ENCODE measurements around the gene CTNND2. TPM values are rescaled to one million over a fixed set of nuclear protein-coding genes. Genes with fewer than 3 reads are reported as not detected.

Gene CTNND2
- total RNA-seq, 4 donors from 2014 or later: 0.22 to 2.8 (median 0.39) TPM

GRCh38 chr5:11355491-11355890 is 548.8 kb downstream of the CTNND2 start:
- no peak overlapping the region for H3K27ac ChIP-seq
- H3K9me3 ChIP-seq: no peaks in the 10 kb centered on the region
- no peaks in the 10 kb centered on the region for H3K36me3 ChIP-seq
- no peaks in the 10 kb centered on the region for H3K27me3 ChIP-seq
- no peak for DNase-seq
- TF ChIP-seq POLR2A (IDR thresholded peaks at IDR 0.05) (no peak), CTCF (IDR thresholded peaks at IDR 0.05) (no peak)
- peaks cover 0 to 4% of the 10 kb centered on the region in 2 donors for H3K4me1 ChIP-seq
- intact Hi-C loops (cut with DNase I): no loop called here
- no peak overlapping the region for H3K4me3 ChIP-seq (replicated peaks in 1 of 3)

GRCh38 chr5:11346336-11346735 is 557.9 kb downstream of the CTNND2 start:
- 62 to 76% methylated on average over 16 of the region's 16 CpGs for WGBS, 2 donors
- Histone ChIP-seq H3K9me3 (no peaks in the 10 kb centered on the region), H3K27me3 (no peaks in the 10 kb centered on the region), H3K4me1 (peaks cover 0 to 3% of the 10 kb centered on the region in 2 donors), H3K36me3 (no peaks in the 10 kb centered on the region), H3K4me3 (replicated peaks in 1 of 3) (no peak overlapping the region), H3K27ac (no peak overlapping the region)
- DNase-seq: no peak
- TF ChIP-seq POLR2A (IDR thresholded peaks at IDR 0.05): no peak
- TF ChIP-seq CTCF (IDR thresholded peaks at IDR 0.05): no peak
- intact Hi-C loops (cut with DNase I): no loop called here

GRCh38 chr5:11335881-11336760 is 568.1 kb downstream of the CTNND2 start:
- no peak for TF ChIP-seq CTCF (IDR thresholded peaks at IDR 0.05)
- no peak for TF ChIP-seq POLR2A (IDR thresholded peaks at IDR 0.05)
- Histone ChIP-seq H3K9me3 (no peaks in the 10 kb centered on the region), H3K27ac (no peak overlapping the region), H3K4me1 (no peaks in the 10 kb centered on the region), H3K4me3 (replicated peaks in 1 of 3) (no peak overlapping the region), H3K36me3 (no peaks in the 10 kb centered on the region), H3K27me3 (no peaks in the 10 kb centered on the region)
- intact Hi-C loops (cut with DNase I): no loop called here
- DNase-seq: no peak
- WGBS, 2 donors: 70 to 75% methylated on average over 3 of the region's 3 CpGs

GRCh38 chr5:11334404-11334803 is 569.8 kb downstream of the CTNND2 start:
- H3K36me3 ChIP-seq: no peaks in the 10 kb centered on the region
- H3K27me3 ChIP-seq: no peaks in the 10 kb centered on the region
- 86 to 92% methylated on average over 3 of the region's 3 CpGs for WGBS, 2 donors
- H3K4me3 ChIP-seq (replicated peaks in 1 of 3): no peak overlapping the region
- H3K9me3 ChIP-seq: no peaks in the 10 kb centered on the region
- H3K4me1 ChIP-seq: no peaks in the 10 kb centered on the region
- intact Hi-C loops (cut with DNase I): no loop called here
- TF ChIP-seq CTCF (IDR thresholded peaks at IDR 0.05) (no peak), POLR2A (IDR thresholded peaks at IDR 0.05) (no peak)
- no peak for DNase-seq
- no peak overlapping the region for H3K27ac ChIP-seq

- WGBS, 2 donors: 81% methylated on average over 5 of the region's 5 CpGs
- intact Hi-C loops (cut with DNase I): no loop called here
- no peak for DNase-seq
Measured at GRCh38 chr5:11329679-11330078, 574.6 kb downstream of the CTNND2 start.

More at GRCh38 chr5:11329679-11330078, 574.6 kb downstream of the CTNND2 start:
- Histone ChIP-seq H3K4me3 (replicated peaks in 1 of 3) (no peak overlapping the region), H3K9me3 (no peaks in the 10 kb centered on the region), H3K27ac (no peak overlapping the region), H3K4me1 (peaks cover 4 to 5% of the 10 kb centered on the region in 2 donors), H3K36me3 (no peaks in the 10 kb centered on the region), H3K27me3 (no peaks in the 10 kb centered on the region)
- no peak for TF ChIP-seq POLR2A (IDR thresholded peaks at IDR 0.05)
- TF ChIP-seq CTCF (IDR thresholded peaks at IDR 0.05): no peak

Measured in thyroid gland (tissue), 4 donors.